ENCODE data around the gene PSMC2.
"Not testable (repeated sequence)": the region's sequence is repeated elsewhere in the genome, so short reads cannot be mapped to it uniquely, and the experiment has no call there.

The PSMC2 gene

GRCh38 chr7:103379270-103379975 lies 32.0 kb downstream of the PSMC2 start:
- DNase-seq = no peak

DNA sequence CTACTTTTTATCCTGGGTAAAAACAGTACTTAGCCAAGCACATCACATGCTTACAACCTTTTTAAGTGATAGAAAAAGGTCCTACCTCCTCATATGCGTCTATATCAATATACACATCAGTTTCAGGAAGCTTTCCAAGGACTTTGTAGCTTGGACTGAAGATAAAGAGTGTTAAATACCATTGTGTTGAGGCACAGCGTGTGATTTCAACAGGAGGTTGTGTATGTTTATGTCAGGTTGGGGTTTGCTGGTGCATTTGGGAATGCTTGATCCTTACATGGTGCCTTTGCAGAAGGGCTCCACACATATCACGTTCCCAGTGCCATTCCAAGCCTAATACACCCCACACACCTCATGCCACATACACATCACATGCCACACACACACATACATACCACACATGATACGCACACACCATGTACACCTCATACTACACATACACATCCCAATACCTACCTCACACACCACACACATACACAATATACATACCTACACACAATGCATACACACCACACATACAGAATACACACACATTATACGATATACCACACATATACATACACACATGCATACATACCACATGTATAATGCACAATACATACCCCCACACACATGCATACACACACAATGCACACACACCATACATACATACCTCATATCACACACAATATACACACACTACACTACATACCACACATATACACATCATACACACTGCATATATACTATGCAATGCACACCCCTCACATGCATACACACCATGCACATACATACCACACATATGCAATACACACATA lies 33.1 kb downstream of the PSMC2 start:
- DNase-seq = no peak

GRCh38 chr7:103381280-103382031 lies 34.0 kb downstream of the PSMC2 start:
- no peak for DNase-seq

- DNase-seq = no peak
These were observed 34.6 kb downstream of the PSMC2 start for GRCh38 chr7:103382032-103382402.

DNA sequence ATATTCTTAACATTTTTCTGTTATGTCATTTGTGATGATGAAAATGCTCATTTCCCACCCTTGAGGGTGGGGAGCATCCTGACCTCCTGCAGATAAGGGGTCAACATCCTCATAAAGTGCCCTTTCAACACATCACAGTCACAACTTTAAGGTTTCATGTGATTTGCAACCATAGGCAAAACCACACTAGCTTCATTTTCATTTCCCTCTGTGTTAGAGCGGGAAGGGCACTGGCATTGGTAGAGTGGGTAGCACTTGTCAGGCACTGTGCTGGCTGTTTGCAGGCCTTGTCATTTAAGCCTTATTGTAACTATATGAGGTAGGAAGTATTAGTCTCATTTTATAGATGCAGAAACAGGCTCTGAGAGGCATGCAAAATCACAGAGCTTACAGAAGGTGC lies 39.8 kb downstream of the PSMC2 start:
- no peak for DNase-seq

- DNase-seq = no peak
These were observed 41.2 kb downstream of the PSMC2 start for GRCh38 chr7:103388469-103389140.

DNA sequence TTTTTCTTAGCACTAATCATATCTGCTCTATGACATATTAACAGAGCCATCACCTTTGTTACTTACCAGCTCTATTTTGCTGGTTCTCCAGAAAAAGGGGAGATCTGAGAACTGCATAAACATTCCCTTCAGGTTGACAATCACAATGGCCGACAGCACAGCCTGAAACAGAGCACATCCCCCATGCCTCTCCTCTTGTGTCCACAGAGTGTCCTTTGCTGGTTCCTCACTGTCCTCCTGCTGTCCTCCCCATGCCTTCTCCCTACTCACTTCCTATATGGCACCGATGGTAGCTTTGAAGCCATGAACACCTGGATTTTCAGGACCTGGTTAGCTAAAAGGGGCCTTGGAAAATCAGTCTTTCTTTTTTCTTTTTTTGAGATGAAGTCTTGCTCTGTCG lies 41.8 kb downstream of the PSMC2 start:
- no peak for DNase-seq

DNA sequence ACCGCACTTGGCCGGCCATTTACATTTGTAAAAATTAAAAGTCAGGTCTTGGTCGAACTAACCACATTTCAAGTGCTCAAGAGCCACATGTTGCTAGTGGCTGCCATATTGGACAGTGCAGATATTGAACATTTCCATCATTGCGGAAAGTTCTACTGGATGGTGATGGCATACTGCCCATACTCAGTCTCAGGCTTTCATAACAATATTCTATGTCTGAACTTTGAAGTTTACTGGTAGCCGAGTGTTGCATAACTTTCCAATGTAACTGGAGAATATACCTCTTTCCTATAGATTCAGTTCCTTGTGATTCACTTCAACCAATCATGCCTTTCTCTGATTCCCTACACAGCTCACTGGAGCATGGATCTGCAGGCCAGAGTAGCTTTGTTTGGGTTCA lies 43.7 kb downstream of the PSMC2 start:
- DNase-seq = no peak

DNA sequence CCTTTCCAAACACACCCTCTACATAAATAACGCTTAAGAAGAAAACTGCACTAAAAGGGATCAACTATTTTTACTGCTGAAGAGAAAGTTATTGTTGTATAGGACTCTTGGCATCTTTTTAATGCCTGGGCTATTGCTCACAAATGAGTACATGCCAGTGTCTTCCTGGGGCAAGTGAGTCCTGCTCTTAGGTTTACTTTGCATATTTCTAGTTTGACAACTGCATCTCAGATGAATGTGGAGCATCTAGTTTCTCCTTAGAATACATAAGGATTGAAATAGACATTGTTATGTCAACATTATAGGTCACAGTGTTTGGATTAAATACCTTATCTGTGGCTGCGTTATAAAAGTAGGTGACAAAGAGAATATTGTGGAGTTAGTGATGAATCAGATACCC lies 44.5 kb downstream of the PSMC2 start:
- DNase-seq = no peak

DNA sequence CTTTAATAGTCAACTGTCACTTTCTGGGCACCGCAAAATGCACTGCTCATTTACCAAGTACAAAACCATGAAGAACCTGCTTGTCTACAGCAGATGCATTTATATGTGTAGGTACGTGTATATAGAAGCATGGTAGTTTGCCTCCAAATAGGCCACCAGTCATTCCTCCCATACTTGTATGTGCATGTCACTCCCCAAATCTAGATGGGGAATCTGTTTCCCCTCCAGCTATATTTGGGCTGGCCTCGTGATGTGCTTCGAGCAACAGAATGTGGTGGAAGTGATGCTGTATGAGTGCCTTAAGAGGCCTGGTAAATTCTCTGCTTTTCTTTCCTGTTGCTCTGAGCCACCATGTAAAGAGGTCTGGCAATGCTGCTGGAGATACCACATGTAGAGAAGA lies 47.1 kb downstream of the PSMC2 start:
- DNase-seq = no peak

GRCh38 chr7:103395071-103395470 lies 47.6 kb downstream of the PSMC2 start:
- DNase-seq = no peak

- DNase-seq = no peak
These were observed 49.0 kb downstream of the PSMC2 start for GRCh38 chr7:103396471-103396870.

DNA sequence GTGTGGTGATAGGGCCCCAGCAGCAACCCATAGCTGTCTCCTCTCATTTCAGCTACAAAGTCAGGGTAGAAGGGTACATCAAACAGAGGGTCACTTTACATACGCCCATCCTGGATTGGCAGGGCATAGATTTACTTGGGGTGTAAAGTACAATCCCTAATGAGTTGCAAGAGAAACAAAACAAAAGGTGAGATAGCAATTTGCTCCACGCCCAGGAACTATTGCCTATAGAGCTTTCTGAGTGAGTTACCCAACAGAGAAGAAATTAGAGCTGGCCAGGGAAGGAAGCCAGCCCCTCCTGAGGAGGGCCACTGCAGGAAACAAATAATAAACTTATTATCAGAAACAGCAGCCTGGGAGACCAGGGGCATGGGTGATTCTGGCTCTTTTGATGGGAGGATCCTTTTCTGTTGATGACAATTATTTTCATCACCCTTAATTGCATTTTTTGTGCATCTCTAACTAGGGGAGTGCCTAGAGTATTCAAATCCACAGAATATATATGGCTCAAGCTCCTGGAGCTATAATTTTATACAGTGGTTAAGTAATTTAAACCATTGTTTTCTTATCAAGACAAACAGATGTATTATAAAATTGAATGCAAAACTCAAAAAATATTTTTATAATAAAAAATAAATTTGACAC lies 51.2 kb downstream of the PSMC2 start:
- DNase-seq = no peak

DNA sequence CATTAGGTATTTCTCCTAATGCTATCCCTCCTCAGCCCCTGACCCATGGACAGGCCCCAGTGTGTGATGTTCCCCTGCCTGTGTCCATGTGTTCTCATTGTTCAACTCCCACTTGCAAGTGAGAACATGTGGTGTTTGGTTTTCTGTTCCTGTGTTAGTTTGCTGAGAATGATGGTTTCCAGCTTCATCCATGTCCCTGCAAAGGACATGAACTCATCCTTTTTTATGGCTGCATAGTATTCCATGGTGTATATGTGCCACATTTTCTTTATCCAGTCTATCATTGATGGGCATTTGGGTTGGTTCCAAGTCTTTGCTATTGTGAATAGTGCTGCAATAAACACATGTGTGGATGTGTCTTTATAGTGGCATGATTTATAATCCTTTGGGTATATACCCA lies 52.2 kb downstream of the PSMC2 start:
- DNase-seq = not testable (repeated sequence)

DNA sequence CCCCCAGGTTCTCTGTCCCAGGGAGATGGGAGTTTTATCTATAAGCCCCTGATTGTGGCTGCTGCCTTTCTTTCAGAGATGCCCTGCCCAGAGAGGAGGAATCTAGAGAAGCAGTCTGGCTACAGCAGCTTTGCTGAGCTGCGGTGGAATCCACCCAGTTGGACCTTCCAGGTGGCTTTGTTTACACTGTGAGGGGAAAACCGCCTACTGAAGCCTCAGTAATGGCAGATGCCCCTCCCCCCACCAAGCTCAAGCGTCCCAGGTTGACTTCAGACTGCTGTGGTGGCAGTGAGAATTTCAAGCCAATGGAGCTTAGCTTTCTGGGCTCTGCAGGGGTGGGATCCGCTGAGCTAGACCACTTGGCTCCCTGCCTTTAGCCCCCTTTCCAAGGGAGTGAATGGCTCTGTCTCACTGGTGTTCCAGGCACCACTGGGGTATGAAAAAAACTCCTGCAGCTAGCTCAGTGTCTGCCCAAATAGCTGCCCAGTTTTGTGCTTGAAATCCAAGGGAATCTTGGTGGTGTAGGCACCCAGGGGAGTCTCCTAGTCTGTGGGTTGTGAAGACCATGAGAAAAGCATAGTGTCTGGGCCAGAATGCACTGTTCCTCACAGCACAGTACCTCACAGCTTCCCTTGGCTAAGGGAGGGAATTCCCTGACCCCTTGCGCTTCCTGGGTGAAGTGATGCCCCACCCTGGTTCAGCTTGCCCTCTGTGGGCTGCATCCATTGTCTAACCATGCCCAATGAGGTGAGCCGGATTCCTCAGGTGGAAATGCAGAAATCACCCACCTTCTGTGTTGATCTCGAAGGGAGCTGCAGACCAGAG lies 58.6 kb downstream of the PSMC2 start:
- DNase-seq = not testable (repeated sequence)

GRCh38 chr7:103412151-103412550 lies 64.7 kb downstream of the PSMC2 start:
- no peak for DNase-seq

DNA sequence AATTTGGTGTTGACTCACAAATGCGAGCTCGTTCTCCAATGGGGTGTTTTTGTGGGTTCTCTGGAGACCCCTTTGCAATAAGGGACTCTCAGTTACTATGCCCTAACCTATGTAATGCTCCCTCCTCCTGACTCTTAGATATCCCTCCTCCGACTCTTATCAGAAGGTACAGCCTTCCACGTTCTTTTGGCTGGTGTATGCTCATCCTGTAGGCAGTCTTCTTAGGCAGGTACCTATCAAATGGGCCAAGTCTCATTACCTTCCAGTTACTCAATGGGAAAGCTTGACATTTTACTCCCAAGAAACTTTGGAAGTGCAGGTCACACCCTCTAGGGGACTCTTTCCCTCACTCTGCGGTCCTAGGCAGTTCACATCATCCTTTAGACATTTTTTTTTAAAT lies 66.0 kb downstream of the PSMC2 start:
- no peak for DNase-seq

GRCh38 chr7:103418241-103418640 lies 70.8 kb downstream of the PSMC2 start:
- no peak for DNase-seq

Data from NCI-H1417 treated with DMSO at 0.1 percent for 48 hours (cell line).